Endothelial cell of umbilical vein (primary cell): ENCODE measurements around the gene HPF1.

Experiments used
- EZH2 ChIP-seq: IDR thresholded peaks from 2 replicates; pipeline ENCODE4 v1.6.1; 2012; ENCODE audit warnings: borderline replicate concordance, low read depth, mild to moderate bottlenecking, moderate library complexity, low read length, inconsistent platforms; ENCODE audit not compliant: severe bottlenecking
- FOS ChIP-seq: IDR thresholded peaks from 2 replicates; pipeline ENCODE4 v1.6.1; 2011; ENCODE audit warnings: mild to moderate bottlenecking, low read length, moderate library complexity, borderline replicate concordance; ENCODE audit not compliant: insufficient read depth
- JUN ChIP-seq: IDR thresholded peaks from 2 replicates; pipeline ENCODE4 v1.6.1; 2011; ENCODE audit warnings: borderline replicate concordance, low read depth; ENCODE audit not compliant: insufficient read length, insufficient read depth
- MYC ChIP-seq: IDR thresholded peaks from one replicate; pipeline ENCODE4 v1.6.1; 2011; ENCODE audit warnings: mild to moderate bottlenecking, low read depth, low read length
- POLR2A ChIP-seq: IDR thresholded peaks from 2 replicates; pipeline ENCODE4 v1.6.1; 2012; ENCODE audit warnings: low read depth, mild to moderate bottlenecking, control low read depth, low read length
- POLR2AphosphoS5 ChIP-seq: IDR thresholded peaks from 2 replicates; pipeline ENCODE4 v1.6.1; 2012; ENCODE audit warnings: low read depth, mild to moderate bottlenecking, control low read depth, low read length, moderate library complexity; ENCODE audit not compliant: insufficient read depth
- TF ChIP-seq, protein P1 (sequence below), 2 donors: IDR thresholded peaks; 1 replicate in 1 of 2; 2 replicates in 1 of 2; pipeline ENCODE4 v1.5.1; 2011; ENCODE audit warnings: low read length in 2 of 2, mild to moderate bottlenecking in 2 of 2, moderate library complexity in 2 of 2, control low read depth in 1 of 2, inconsistent platforms in 1 of 2, low read depth in 1 of 2; ENCODE audit not compliant: insufficient read depth in 1 of 2; ENCODE audit errors: extremely low read depth in 1 of 2
- TF ChIP-seq, protein P2 (sequence below): IDR thresholded peaks from 2 replicates; pipeline ENCODE4 v1.6.1; 2011; ENCODE audit not compliant: insufficient read depth, insufficient read length

DNA sequence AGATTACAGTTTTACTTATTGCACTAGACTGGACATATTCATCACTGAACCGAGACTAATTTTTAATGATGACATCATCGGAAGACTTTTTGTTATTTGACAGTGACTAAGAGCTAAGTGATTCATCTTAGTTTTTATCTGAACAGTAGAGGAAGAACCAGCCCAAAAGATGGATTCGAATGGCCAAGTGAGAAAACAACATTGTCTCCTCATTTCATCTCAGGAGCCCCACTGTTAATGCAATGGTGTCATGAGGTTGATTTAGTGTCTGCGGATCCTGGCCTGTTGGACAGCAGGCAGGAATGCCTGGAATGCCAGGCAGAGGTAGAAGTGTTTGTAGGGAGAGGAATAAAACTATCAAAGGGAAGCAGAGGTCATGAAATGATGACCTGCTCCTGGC lies 37.8 kb upstream of the HPF1 start:
- TF ChIP-seq EZH2 (no peak), FOS (peak; percentile 41), POLR2AphosphoS5 (no peak), MYC (no peak), POLR2A (no peak), JUN (peak; percentile 42)
- TF ChIP-seq, protein P1, sequence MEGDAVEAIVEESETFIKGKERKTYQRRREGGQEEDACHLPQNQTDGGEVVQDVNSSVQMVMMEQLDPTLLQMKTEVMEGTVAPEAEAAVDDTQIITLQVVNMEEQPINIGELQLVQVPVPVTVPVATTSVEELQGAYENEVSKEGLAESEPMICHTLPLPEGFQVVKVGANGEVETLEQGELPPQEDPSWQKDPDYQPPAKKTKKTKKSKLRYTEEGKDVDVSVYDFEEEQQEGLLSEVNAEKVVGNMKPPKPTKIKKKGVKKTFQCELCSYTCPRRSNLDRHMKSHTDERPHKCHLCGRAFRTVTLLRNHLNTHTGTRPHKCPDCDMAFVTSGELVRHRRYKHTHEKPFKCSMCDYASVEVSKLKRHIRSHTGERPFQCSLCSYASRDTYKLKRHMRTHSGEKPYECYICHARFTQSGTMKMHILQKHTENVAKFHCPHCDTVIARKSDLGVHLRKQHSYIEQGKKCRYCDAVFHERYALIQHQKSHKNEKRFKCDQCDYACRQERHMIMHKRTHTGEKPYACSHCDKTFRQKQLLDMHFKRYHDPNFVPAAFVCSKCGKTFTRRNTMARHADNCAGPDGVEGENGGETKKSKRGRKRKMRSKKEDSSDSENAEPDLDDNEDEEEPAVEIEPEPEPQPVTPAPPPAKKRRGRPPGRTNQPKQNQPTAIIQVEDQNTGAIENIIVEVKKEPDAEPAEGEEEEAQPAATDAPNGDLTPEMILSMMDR (IDR thresholded peaks at IDR 0.05; ENCODE audit: extremely low read depth in 1 of 2, insufficient read depth in 1 of 2, low read depth in 1 of 2, low read length in 2 of 2): no peak
- TF ChIP-seq, protein P2, sequence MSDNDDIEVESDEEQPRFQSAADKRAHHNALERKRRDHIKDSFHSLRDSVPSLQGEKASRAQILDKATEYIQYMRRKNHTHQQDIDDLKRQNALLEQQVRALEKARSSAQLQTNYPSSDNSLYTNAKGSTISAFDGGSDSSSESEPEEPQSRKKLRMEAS: no peak
